ENCODE data around the gene WDR82. TPM values are rescaled to one million over a fixed set of nuclear protein-coding genes. Genes with fewer than 3 reads are reported as not detected.

WDR82 gene
- total and polyA plus RNA-seq, 10 of the 15 experiments (the other 5 are each of a cell fraction or from before 2014, with no cell fraction given) = 10.1 to 82.4 (median 48.7) TPM

DNA sequence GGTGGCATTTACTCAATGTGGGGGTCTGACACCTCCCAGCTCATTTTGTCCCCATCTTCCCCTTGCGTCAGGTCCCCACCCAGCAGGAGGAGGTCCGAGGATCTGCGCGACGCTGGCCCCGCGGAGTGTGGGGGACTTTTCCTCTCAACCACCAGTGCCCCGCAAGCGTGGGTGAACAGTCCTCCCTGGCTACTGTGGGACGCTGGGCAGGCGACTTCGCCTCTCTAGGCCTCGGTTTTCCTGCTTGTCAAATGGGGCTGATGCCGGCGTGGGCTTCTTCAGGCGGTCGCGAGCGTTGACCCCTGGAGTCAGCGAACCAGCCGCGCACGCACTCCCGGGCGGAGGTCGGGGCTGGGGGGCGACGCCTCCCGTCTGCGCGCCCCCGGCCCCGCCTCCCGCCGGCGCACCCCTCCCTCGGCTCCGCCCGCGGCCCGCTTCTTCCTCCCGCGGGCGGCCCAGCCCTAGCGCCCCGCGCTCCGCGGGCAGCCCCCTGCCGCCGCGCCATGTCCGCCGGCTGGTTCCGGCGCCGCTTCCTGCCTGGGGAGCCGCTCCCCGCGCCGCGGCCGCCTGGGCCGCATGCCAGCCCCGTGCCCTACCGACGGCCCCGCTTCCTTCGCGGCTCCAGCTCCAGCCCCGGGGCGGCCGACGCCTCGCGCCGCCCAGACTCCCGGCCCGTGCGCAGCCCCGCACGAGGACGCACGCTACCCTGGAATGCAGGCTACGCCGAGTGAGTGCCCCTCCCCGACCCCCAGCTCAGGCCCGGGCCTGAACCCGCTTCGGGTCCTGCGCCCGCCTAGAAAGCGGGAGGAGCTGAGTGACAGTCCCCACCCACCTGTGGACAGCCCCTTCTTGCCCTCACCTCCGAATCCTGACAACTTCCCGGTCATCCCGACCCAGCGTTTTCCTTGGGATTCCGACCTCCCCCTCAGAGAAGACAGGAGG is 32.9 kb downstream of the WDR82 start, which contains the start of gene PPM1M (continued):
- TF ChIP-seq SUPT20H (IDR thresholded peaks at IDR 0.05; ENCODE audit: borderline replicate concordance, control insufficient read depth, low read depth, low read length) (no peak), ELK1 (IDR thresholded peaks at IDR 0.05; ENCODE audit: low read depth, low read length) (no peak), ATF7 (IDR thresholded peaks at IDR 0.05; ENCODE audit: low read depth) (no peak), POLR2A (IDR thresholded peaks at IDR 0.05; ENCODE audit: low read depth, low read length) (peak; percentile 48), GATAD2B (conservative IDR thresholded peaks at IDR 0.05; ENCODE audit: low read depth) (0 out of 2 replicates have a peak, but pooled peaks have one; percentile 75), ZSCAN29 (IDR thresholded peaks at IDR 0.05) (no peak), BMI1 (IDR thresholded peaks at IDR 0.05; ENCODE audit: borderline replicate concordance) (no peak), SIN3A (IDR thresholded peaks at IDR 0.05; ENCODE audit: low read depth, low read length) (no peak)
